DOHH2 (cell line): ENCODE results near the gene MRAP2.

Experiments
- CTCF ChIP-seq: fragments of 200-600 bp; sonication (generic); IDR thresholded peaks from one replicate; pipeline ENCODE4 v1.5.1; 2014; ENCODE audit warnings: antibody characterized with exemption, mild to moderate bottlenecking, low read depth, low read length; ENCODE audit not compliant: poor library complexity, severe bottlenecking
- EZH2phosphoT487 ChIP-seq: fragments of 200-600 bp; sonication (generic); IDR thresholded peaks from 2 replicates; pipeline ENCODE4 v1.6.1; 2017; ENCODE audit warnings: borderline replicate concordance, mild to moderate bottlenecking, antibody characterized with exemption, low read length, moderate library complexity, mixed read lengths

GRCh38 chr6:84139311-84139710, 105.7 kb downstream of the MRAP2 start:
- TF ChIP-seq CTCF (no peak), EZH2phosphoT487 (no peak)
